WTC11 (cell line): Measurements from ENCODE around the gene GBP3. TPM values are rescaled to one million over a fixed set of nuclear protein-coding genes. Genes with fewer than 3 reads are reported as not detected.

Experiments used
- ATAC-seq: fragments of 200-7000 bp; cut with Tn5 transposase; 2 replicates; pipeline ENCODE4 v1.10.0; 2021; ENCODE audit warnings: mild to moderate bottlenecking, moderate library complexity
- CTCF ChIA-PET: fragments of 300-600 bp; sonication (Branson Sonifier 250); formaldehyde crosslinking; loops from one replicate; lab custom pipeline; 2021; ENCODE audit warnings: antibody characterized with exemption; lab: Charles Lee
- POLR2A ChIA-PET: fragments of 350-600 bp; sonication (Branson Sonifier 250); formaldehyde crosslinking; loops from one replicate; lab custom pipeline; 2021; ENCODE audit warnings: antibody characterized with exemption; lab: Charles Lee
- DNase-seq: peaks from one replicate; pipeline ENCODE4 v3.0.0; 2021; ENCODE audit warnings: low spot score
- H3K27ac Mint-ChIP-seq: 2 replicates; pipeline ENCODE4 v1.8.0; 2021; ENCODE audit warnings: mixed read lengths
- H3K27me3 Mint-ChIP-seq: 2 replicates; pipeline ENCODE4 v1.8.0; 2021; ENCODE audit warnings: low read depth, mild to moderate bottlenecking, moderate library complexity, mixed read lengths
- H3K36me3 Mint-ChIP-seq: 2 replicates; pipeline ENCODE4 v1.8.0; 2021; ENCODE audit warnings: mixed read lengths
- H3K4me1 Mint-ChIP-seq: 2 replicates; pipeline ENCODE4 v1.8.0; 2022; ENCODE audit warnings: mixed read lengths
- H3K4me3 Mint-ChIP-seq: 2 replicates; pipeline ENCODE4 v1.8.0; 2021; ENCODE audit warnings: mild to moderate bottlenecking, moderate library complexity, mixed read lengths
- H3K9me3 Mint-ChIP-seq: 2 replicates; pipeline ENCODE4 v1.8.0; 2021; ENCODE audit warnings: mixed read lengths
- CDX4 ChIP-seq: fragments of 250-450 bp; sonication (Bioruptor Pico); IDR thresholded peaks from 2 replicates; pipeline ENCODE4 v1.9.0; 2021; ENCODE audit warnings: moderate library complexity, mild to moderate bottlenecking, inconsistent platforms, borderline replicate concordance
- CREB1 ChIP-seq: sonication (generic); formaldehyde crosslinking; IDR thresholded peaks from 2 replicates; pipeline ENCODE4 v1.8.0; 2023; ENCODE audit warnings: mild to moderate bottlenecking, missing genetic modification reagents
- E2F1 ChIP-seq: sonication (generic); formaldehyde crosslinking; IDR thresholded peaks from 2 replicates; pipeline ENCODE4 v1.8.0; 2022; ENCODE audit warnings: mild to moderate bottlenecking, missing genetic modification reagents
- ERG ChIP-seq: fragments of 250-450 bp; sonication (Bioruptor Pico); IDR thresholded peaks from 2 replicates; pipeline ENCODE4 v1.8.0; 2021; ENCODE audit warnings: mild to moderate bottlenecking
- ESRRA ChIP-seq: sonication (generic); formaldehyde crosslinking; IDR thresholded peaks from 2 replicates; pipeline ENCODE4 v1.8.1; 2022; ENCODE audit warnings: mild to moderate bottlenecking, missing genetic modification reagents, borderline replicate concordance
- FOXK1 ChIP-seq: sonication (generic); formaldehyde crosslinking; IDR thresholded peaks from 2 replicates; pipeline ENCODE4 v1.8.0; 2022; ENCODE audit warnings: mild to moderate bottlenecking, moderate library complexity, missing genetic modification reagents
- MAX ChIP-seq: sonication (generic); formaldehyde crosslinking; IDR thresholded peaks from 2 replicates; pipeline ENCODE4 v1.8.0; 2022; ENCODE audit warnings: mild to moderate bottlenecking, missing genetic modification reagents
- MXD4 ChIP-seq: fragments of 250-450 bp; sonication (Bioruptor Pico); IDR thresholded peaks from 2 replicates; pipeline ENCODE4 v1.8.0; 2021; ENCODE audit warnings: mild to moderate bottlenecking, moderate library complexity, borderline replicate concordance
- MYBL2 ChIP-seq: sonication (generic); formaldehyde crosslinking; IDR thresholded peaks from 2 replicates; pipeline ENCODE4 v1.8.1; 2023; ENCODE audit warnings: mild to moderate bottlenecking, moderate library complexity, missing genetic modification reagents
- NFATC4 ChIP-seq: fragments of 250-450 bp; sonication (Bioruptor Pico); IDR thresholded peaks from 2 replicates; pipeline ENCODE4 v1.9.0; 2021; ENCODE audit warnings: mild to moderate bottlenecking
- TEAD4 ChIP-seq: sonication (generic); formaldehyde crosslinking; IDR thresholded peaks from 2 replicates; pipeline ENCODE4 v1.8.0; 2022; ENCODE audit warnings: mild to moderate bottlenecking, missing genetic modification reagents
- TP53 ChIP-seq: sonication (generic); formaldehyde crosslinking; IDR thresholded peaks from 2 replicates; pipeline ENCODE4 v1.8.1; 2023; ENCODE audit warnings: mild to moderate bottlenecking, missing genetic modification reagents
- ZNF263 ChIP-seq: sonication (generic); formaldehyde crosslinking; IDR thresholded peaks from 2 replicates; pipeline ENCODE4 v1.8.1; 2022; ENCODE audit warnings: low read depth, mild to moderate bottlenecking, moderate library complexity, missing genetic modification reagents
- ZNF532 ChIP-seq: fragments of 250-450 bp; sonication (Bioruptor Pico); IDR thresholded peaks from 2 replicates; pipeline ENCODE4 v1.9.0; 2021; ENCODE audit warnings: mild to moderate bottlenecking, borderline replicate concordance
- total RNA-seq: library from RNA; stranded (reverse); gene quantifications from 3 replicates; pipeline ENCODE4 v1.2.3, GENCODE V29; 2021
- TF ChIP-seq, protein P1 (sequence below): sonication (generic); formaldehyde crosslinking; conservative IDR thresholded peaks from 2 replicates; pipeline ENCODE4 v1.8.1; 2022; ENCODE audit warnings: mild to moderate bottlenecking, missing genetic modification reagents
- TF ChIP-seq, protein P2 (sequence below): fragments of 250-450 bp; sonication (Bioruptor Pico); IDR thresholded peaks from 2 replicates; pipeline ENCODE4 v1.9.0; 2021; ENCODE audit warnings: mild to moderate bottlenecking
- TF ChIP-seq, protein P3 (sequence below): sonication (generic); formaldehyde crosslinking; IDR thresholded peaks from 2 replicates; pipeline ENCODE4 v1.8.1; 2022; ENCODE audit warnings: mild to moderate bottlenecking, moderate library complexity, missing genetic modification reagents

The GBP3 gene
- total RNA-seq, 1 experiment from 2014 or later: not detected

DNA sequence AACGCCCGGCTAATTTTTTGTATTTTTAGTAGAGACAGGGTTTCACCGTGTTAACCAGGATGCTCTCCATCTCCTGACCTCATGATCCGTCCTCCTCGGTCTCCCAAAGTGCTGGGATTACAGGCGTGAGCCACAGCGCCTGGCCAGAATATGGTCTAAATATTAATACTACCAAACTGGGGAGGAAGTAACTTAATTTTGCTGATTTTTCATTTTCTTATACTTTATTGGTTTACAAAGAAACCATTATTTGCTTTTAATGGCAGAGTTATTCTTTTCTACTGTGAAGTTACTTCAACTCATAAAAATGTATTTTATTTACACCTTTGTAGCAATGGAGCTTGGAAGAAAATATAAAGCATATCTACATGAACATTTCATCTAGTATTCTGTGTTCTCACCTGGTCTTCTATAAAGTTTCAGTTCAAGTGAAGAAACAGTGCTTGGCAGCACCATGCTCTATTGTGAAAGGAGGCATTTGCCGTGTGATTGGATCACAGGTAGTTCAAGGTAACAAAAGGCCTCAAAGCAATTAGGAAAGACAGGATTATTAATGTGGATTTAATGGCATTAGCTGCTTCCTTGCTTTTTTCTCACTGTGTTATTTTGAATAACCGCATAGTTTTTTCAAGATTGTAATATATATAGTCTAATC is 28.8 kb upstream of the GBP3 start:
- no peak for TF ChIP-seq ZNF263 (CRISPR knock-in tag)
- TF ChIP-seq FOXK1 (CRISPR knock-in tag): no peak
- no peak for TF ChIP-seq CDX4 (CRISPR knock-in tag)
- no peak for TF ChIP-seq E2F1 (CRISPR knock-in tag)
- no peak for TF ChIP-seq ZNF532 (CRISPR knock-in tag)
- TF ChIP-seq, protein P1, sequence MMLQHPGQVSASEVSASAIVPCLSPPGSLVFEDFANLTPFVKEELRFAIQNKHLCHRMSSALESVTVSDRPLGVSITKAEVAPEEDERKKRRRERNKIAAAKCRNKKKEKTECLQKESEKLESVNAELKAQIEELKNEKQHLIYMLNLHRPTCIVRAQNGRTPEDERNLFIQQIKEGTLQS: no peak
- no peak for TF ChIP-seq ERG (CRISPR knock-in tag)
- TF ChIP-seq TEAD4: no peak
- no peak for TF ChIP-seq MAX
- TF ChIP-seq MYBL2 (CRISPR knock-in tag): no peak
- TF ChIP-seq ESRRA: no peak
- H3K36me3 Mint-ChIP-seq: no peaks in the 10 kb centered on the region
- H3K27ac Mint-ChIP-seq: no peak overlapping the region
- ChIA-PET CTCF (no interaction called here), POLR2A (no interaction called here)
- H3K9me3 Mint-ChIP-seq: no peaks in the 10 kb centered on the region
- H3K4me1 Mint-ChIP-seq: peaks cover 4% of the 10 kb centered on the region; the same call in 1 of the 2 replicates
- DNase-seq: no peak
- no peak overlapping the region for H3K4me3 Mint-ChIP-seq
- no peak for ATAC-seq
- H3K27me3 Mint-ChIP-seq: no peaks in the 10 kb centered on the region

DNA sequence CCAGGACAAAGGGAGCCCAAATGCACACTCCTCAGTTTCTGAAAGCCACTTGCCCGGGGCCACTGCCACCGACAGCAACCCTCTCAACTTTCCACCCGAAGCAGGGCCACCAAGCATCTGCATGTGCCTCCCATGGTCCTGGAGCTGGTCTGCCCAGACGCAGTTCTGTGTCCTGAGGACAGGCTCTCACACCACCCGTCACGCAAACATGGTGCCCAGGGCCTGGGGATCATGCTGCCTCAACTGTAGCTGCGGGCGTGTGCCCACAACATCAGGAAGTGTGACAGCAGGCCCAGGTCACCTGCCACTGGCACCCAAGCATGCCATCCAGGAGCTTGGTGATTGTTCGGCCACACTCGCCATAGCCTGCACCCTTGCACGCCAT is 28.0 kb upstream of the GBP3 start:
- ChIA-PET POLR2A (no interaction called here), CTCF (no interaction called here)
- no peaks in the 10 kb centered on the region for H3K36me3 Mint-ChIP-seq
- no peaks in the 10 kb centered on the region for H3K9me3 Mint-ChIP-seq
- no peak overlapping the region for H3K27ac Mint-ChIP-seq
- no peak overlapping the region for H3K4me3 Mint-ChIP-seq
- ATAC-seq (no peak), DNase-seq (no peak)
- peaks cover 4% of the 10 kb centered on the region; the same call in 1 of the 2 replicates for H3K4me1 Mint-ChIP-seq
- H3K27me3 Mint-ChIP-seq: no peaks in the 10 kb centered on the region
- TF ChIP-seq ZNF532 (CRISPR knock-in tag) (no peak), NFATC4 (CRISPR knock-in tag) (no peak), TP53 (no peak), CREB1 (CRISPR knock-in tag) (no peak), MXD4 (CRISPR knock-in tag) (no peak)
- TF ChIP-seq, protein P2, sequence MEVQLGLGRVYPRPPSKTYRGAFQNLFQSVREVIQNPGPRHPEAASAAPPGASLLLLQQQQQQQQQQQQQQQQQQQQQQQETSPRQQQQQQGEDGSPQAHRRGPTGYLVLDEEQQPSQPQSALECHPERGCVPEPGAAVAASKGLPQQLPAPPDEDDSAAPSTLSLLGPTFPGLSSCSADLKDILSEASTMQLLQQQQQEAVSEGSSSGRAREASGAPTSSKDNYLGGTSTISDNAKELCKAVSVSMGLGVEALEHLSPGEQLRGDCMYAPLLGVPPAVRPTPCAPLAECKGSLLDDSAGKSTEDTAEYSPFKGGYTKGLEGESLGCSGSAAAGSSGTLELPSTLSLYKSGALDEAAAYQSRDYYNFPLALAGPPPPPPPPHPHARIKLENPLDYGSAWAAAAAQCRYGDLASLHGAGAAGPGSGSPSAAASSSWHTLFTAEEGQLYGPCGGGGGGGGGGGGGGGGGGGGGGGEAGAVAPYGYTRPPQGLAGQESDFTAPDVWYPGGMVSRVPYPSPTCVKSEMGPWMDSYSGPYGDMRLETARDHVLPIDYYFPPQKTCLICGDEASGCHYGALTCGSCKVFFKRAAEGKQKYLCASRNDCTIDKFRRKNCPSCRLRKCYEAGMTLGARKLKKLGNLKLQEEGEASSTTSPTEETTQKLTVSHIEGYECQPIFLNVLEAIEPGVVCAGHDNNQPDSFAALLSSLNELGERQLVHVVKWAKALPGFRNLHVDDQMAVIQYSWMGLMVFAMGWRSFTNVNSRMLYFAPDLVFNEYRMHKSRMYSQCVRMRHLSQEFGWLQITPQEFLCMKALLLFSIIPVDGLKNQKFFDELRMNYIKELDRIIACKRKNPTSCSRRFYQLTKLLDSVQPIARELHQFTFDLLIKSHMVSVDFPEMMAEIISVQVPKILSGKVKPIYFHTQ (CRISPR knock-in tag): no peak
- TF ChIP-seq, protein P3, sequence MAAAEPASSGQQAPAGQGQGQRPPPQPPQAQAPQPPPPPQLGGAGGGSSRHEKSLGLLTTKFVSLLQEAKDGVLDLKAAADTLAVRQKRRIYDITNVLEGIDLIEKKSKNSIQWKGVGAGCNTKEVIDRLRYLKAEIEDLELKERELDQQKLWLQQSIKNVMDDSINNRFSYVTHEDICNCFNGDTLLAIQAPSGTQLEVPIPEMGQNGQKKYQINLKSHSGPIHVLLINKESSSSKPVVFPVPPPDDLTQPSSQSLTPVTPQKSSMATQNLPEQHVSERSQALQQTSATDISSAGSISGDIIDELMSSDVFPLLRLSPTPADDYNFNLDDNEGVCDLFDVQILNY: no peak
